Measurements from ENCODE around the gene PLA2G5. TPM values are rescaled to one million over a fixed set of nuclear protein-coding genes. Genes with fewer than 3 reads are reported as not detected.

PLA2G5 gene
- total and polyA plus RNA-seq, 9 of the 15 experiments (the other 6 are each of a cell fraction or from before 2014, with no cell fraction given): not detected

DNA sequence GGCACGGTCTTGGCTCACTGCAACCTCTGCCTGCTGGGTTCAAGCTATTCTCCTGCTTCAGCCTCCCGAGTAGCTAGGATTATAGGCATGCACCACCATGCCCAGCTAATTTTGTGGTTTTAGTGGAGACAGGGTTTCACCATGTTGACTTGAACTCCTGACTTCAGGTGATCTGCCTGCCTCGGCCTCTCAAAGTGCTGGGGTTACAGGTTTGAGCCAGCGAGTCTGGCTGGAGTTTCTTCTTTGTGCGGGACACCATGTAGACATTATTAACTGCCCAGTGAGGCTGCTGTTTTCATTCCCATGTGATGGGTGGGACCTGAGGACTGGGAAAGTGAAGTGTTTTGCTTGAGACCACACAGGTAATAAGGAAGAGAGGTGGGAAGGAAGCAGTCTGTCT, 23.3 kb downstream of the PLA2G5 start:
- H3K4me3 ChIP-seq: no peak overlapping the region
- H3K4me1 ChIP-seq (replicated peaks in 1 of 2; ENCODE audit: control insufficient read depth in 2 of 2, insufficient read depth in 2 of 2, low read length in 2 of 2): no peaks in the 10 kb centered on the region
- CTCF ChIA-PET (ENCODE audit: low intra/inter-chr PET ratio): no interaction called here
- intact Hi-C loops (cut with micrococcal nuclease) (no loop called here), in situ Hi-C loops (cut with MboI) (no loop called here)
- H3K4me2 ChIP-seq (ENCODE audit: insufficient read depth, low read length): no peak overlapping the region
- no peaks in the 10 kb centered on the region for H3K79me2 ChIP-seq (ENCODE audit: control insufficient read depth, insufficient read depth, low read length)
- H3K9me3 ChIP-seq (replicated peaks; ENCODE audit: control insufficient read depth, insufficient read depth, low read depth, low read length): no peaks in the 10 kb centered on the region
- H3K27ac ChIP-seq (ENCODE audit: extremely low read depth, low read depth, low read length): no peak overlapping the region
- peaks cover 8 to 25% of the 10 kb centered on the region in 2 experiments for H3K27me3 ChIP-seq (ENCODE audit: control insufficient read depth in 2 of 2, insufficient read depth in 2 of 2, low read length in 2 of 2)
- no peak for FAIRE-seq
- H2AFZ ChIP-seq (ENCODE audit: low read depth, low read length): no peak overlapping the region
- no peak for DNase-seq (ENCODE audit: extremely low read depth in 1 of 4, low spot score in 3 of 4)
- BruUV-seq (replicated peaks): no TSS peak
- POLR2A ChIA-PET: interaction anchor here (0.6 to 0.9 kb wide), 2 partner anchors 25 to 938 kb away, joined by 3 read pairs; no protein-coding TSS in a partner anchor
- H3K9ac ChIP-seq (ENCODE audit: insufficient read depth in 1 of 2, low read depth in 2 of 2, low read length in 2 of 2): no peak overlapping the region
- H3K36me3 ChIP-seq (ENCODE audit: control insufficient read depth, insufficient read depth, low read length): no peaks in the 10 kb centered on the region
- ATAC-seq: no peak
- 0% methylated on average over 5 of the region's 5 CpGs for WGBS (ENCODE audit: insufficient coverage, low coverage, missing lambda C conversion rate)
- no peaks in the 10 kb centered on the region for H4K20me1 ChIP-seq (replicated peaks; ENCODE audit: control insufficient read depth, insufficient read depth, low read length)
- H3K9me1 ChIP-seq (ENCODE audit: control insufficient read depth, insufficient read depth, low read length): no peaks in the 10 kb centered on the region
- no peak for TF ChIP-seq MTA1 (IDR thresholded peaks at IDR 0.05; ENCODE audit: borderline replicate concordance)
- TF ChIP-seq, protein P1, sequence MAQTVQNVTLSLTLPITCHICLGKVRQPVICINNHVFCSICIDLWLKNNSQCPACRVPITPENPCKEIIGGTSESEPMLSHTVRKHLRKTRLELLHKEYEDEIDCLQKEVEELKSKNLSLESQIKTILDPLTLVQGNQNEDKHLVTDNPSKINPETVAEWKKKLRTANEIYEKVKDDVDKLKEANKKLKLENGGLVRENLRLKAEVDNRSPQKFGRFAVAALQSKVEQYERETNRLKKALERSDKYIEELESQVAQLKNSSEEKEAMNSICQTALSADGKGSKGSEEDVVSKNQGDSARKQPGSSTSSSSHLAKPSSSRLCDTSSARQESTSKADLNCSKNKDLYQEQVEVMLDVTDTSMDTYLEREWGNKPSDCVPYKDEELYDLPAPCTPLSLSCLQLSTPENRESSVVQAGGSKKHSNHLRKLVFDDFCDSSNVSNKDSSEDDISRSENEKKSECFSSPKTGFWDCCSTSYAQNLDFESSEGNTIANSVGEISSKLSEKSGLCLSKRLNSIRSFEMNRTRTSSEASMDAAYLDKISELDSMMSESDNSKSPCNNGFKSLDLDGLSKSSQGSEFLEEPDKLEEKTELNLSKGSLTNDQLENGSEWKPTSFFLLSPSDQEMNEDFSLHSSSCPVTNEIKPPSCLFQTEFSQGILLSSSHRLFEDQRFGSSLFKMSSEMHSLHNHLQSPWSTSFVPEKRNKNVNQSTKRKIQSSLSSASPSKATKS (CRISPR knock-in tag; IDR thresholded peaks at IDR 0.05): no peak
- TF ChIP-seq KLF13 (tag; IDR thresholded peaks at IDR 0.05; ENCODE audit: borderline replicate concordance, low read depth): no peak
- TF ChIP-seq, protein P2, sequence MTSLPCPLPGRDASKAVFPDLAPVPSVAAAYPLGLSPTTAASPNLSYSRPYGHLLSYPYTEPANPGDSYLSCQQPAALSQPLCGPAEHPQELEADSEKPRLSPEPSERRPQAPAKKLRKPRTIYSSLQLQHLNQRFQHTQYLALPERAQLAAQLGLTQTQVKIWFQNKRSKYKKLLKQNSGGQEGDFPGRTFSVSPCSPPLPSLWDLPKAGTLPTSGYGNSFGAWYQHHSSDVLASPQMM (CRISPR knock-in tag; IDR thresholded peaks at IDR 0.05): no peak
- TF ChIP-seq, protein P3, sequence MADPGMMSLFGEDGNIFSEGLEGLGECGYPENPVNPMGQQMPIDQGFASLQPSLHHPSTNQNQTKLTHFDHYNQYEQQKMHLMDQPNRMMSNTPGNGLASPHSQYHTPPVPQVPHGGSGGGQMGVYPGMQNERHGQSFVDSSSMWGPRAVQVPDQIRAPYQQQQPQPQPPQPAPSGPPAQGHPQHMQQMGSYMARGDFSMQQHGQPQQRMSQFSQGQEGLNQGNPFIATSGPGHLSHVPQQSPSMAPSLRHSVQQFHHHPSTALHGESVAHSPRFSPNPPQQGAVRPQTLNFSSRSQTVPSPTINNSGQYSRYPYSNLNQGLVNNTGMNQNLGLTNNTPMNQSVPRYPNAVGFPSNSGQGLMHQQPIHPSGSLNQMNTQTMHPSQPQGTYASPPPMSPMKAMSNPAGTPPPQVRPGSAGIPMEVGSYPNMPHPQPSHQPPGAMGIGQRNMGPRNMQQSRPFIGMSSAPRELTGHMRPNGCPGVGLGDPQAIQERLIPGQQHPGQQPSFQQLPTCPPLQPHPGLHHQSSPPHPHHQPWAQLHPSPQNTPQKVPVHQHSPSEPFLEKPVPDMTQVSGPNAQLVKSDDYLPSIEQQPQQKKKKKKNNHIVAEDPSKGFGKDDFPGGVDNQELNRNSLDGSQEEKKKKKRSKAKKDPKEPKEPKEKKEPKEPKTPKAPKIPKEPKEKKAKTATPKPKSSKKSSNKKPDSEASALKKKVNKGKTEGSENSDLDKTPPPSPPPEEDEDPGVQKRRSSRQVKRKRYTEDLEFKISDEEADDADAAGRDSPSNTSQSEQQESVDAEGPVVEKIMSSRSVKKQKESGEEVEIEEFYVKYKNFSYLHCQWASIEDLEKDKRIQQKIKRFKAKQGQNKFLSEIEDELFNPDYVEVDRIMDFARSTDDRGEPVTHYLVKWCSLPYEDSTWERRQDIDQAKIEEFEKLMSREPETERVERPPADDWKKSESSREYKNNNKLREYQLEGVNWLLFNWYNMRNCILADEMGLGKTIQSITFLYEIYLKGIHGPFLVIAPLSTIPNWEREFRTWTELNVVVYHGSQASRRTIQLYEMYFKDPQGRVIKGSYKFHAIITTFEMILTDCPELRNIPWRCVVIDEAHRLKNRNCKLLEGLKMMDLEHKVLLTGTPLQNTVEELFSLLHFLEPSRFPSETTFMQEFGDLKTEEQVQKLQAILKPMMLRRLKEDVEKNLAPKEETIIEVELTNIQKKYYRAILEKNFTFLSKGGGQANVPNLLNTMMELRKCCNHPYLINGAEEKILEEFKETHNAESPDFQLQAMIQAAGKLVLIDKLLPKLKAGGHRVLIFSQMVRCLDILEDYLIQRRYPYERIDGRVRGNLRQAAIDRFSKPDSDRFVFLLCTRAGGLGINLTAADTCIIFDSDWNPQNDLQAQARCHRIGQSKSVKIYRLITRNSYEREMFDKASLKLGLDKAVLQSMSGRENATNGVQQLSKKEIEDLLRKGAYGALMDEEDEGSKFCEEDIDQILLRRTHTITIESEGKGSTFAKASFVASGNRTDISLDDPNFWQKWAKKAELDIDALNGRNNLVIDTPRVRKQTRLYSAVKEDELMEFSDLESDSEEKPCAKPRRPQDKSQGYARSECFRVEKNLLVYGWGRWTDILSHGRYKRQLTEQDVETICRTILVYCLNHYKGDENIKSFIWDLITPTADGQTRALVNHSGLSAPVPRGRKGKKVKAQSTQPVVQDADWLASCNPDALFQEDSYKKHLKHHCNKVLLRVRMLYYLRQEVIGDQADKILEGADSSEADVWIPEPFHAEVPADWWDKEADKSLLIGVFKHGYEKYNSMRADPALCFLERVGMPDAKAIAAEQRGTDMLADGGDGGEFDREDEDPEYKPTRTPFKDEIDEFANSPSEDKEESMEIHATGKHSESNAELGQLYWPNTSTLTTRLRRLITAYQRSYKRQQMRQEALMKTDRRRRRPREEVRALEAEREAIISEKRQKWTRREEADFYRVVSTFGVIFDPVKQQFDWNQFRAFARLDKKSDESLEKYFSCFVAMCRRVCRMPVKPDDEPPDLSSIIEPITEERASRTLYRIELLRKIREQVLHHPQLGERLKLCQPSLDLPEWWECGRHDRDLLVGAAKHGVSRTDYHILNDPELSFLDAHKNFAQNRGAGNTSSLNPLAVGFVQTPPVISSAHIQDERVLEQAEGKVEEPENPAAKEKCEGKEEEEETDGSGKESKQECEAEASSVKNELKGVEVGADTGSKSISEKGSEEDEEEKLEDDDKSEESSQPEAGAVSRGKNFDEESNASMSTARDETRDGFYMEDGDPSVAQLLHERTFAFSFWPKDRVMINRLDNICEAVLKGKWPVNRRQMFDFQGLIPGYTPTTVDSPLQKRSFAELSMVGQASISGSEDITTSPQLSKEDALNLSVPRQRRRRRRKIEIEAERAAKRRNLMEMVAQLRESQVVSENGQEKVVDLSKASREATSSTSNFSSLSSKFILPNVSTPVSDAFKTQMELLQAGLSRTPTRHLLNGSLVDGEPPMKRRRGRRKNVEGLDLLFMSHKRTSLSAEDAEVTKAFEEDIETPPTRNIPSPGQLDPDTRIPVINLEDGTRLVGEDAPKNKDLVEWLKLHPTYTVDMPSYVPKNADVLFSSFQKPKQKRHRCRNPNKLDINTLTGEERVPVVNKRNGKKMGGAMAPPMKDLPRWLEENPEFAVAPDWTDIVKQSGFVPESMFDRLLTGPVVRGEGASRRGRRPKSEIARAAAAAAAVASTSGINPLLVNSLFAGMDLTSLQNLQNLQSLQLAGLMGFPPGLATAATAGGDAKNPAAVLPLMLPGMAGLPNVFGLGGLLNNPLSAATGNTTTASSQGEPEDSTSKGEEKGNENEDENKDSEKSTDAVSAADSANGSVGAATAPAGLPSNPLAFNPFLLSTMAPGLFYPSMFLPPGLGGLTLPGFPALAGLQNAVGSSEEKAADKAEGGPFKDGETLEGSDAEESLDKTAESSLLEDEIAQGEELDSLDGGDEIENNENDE (IDR thresholded peaks at IDR 0.05; ENCODE audit: low read depth, low read length): no peak
- no peak for TF ChIP-seq ZNF830 (CRISPR knock-in tag; IDR thresholded peaks at IDR 0.05)

Data from K562 (cell line).